Neural cell (in vitro differentiated cells): Measurements from ENCODE around the gene PDE4D. TPM values are rescaled to one million over a fixed set of nuclear protein-coding genes. Genes with fewer than 3 reads are reported as not detected.

Experiments
- H2AFZ ChIP-seq: fragments of 200-600, 300-800 bp; sonication (generic), shearing (Covaris generic); 2 replicates; pipeline ENCODE4 v1.6.0; 2014; ENCODE audit warnings: low read depth, mild to moderate bottlenecking, antibody characterized with exemption, low read length, moderate library complexity
- H3F3A ChIP-seq: fragments of 200-600 bp; shearing (Covaris generic); 2 replicates; pipeline ENCODE4 v1.6.1; 2016; ENCODE audit warnings: mild to moderate bottlenecking, moderate library complexity, mixed read lengths, antibody characterized with exemption, low read length; ENCODE audit not compliant: insufficient read depth, poor library complexity, severe bottlenecking
- H3K27ac ChIP-seq: fragments of 200-600, 300-800 bp; sonication (generic), shearing (Covaris generic); 2 replicates; pipeline ENCODE4 v1.5.1; 2014; ENCODE audit warnings: mild to moderate bottlenecking, low read length, moderate library complexity
- H3K27me3 ChIP-seq: fragments of 300-800, 200-600 bp; sonication (generic), shearing (Covaris generic); 2 replicates; pipeline ENCODE4 v1.6.0; 2014; ENCODE audit warnings: mild to moderate bottlenecking, low read depth, low read length, moderate library complexity; ENCODE audit not compliant: insufficient read depth
- H3K36me3 ChIP-seq: fragments of 300-800, 200-600 bp; sonication (generic), shearing (Covaris generic); 2 replicates; pipeline ENCODE4 v1.5.1; 2014; ENCODE audit warnings: mild to moderate bottlenecking, antibody characterized with exemption, low read length, moderate library complexity; ENCODE audit not compliant: insufficient read depth
- H3K4me2 ChIP-seq: fragments of 300-800, 200-600 bp; sonication (generic), shearing (Covaris generic); 2 replicates; pipeline ENCODE4 v1.6.0; 2014; ENCODE audit warnings: mild to moderate bottlenecking, low read length
- H3K4me3 ChIP-seq: fragments of 300-800, 200-600 bp; sonication (generic), shearing (Covaris generic); 2 replicates; pipeline ENCODE4 v1.5.1; 2014; ENCODE audit warnings: mild to moderate bottlenecking, low read length, moderate library complexity
- H3K79me2 ChIP-seq: fragments of 200-600 bp; shearing (Covaris generic); replicated peaks from 2 replicates; pipeline ENCODE4 v1.6.0; 2014; ENCODE audit warnings: mild to moderate bottlenecking, low read length, moderate library complexity; ENCODE audit not compliant: insufficient read depth
- H3K9ac ChIP-seq: fragments of 300-800, 200-600 bp; sonication (generic), shearing (Covaris generic); 2 replicates; pipeline ENCODE4 v1.6.1; 2016; ENCODE audit warnings: mild to moderate bottlenecking, low read length, mixed read lengths
- H3K9me2 ChIP-seq: fragments of 200-600 bp; shearing (Covaris generic); 2 replicates; pipeline ENCODE4 v1.6.1; 2016; ENCODE audit warnings: mild to moderate bottlenecking, low read length, mixed read lengths; ENCODE audit not compliant: insufficient read depth
- H3K9me3 ChIP-seq: fragments of 200-600, 300-800 bp; sonication (generic), shearing (Covaris generic); 2 replicates; pipeline ENCODE4 v1.6.1; 2016; ENCODE audit warnings: mild to moderate bottlenecking, mixed run types, low read length, moderate library complexity, mixed read lengths
- H4K20me1 ChIP-seq: fragments of 200-600 bp; shearing (Covaris generic); 2 replicates; pipeline ENCODE4 v1.6.1; 2016; ENCODE audit warnings: mild to moderate bottlenecking, mixed run types; ENCODE audit not compliant: insufficient read depth
- CTCF ChIP-seq: fragments of 450-650 bp; IDR thresholded peaks from 2 replicates; pipeline ENCODE4 v1.5.1; 2014; ENCODE audit warnings: antibody characterized with exemption, mild to moderate bottlenecking, moderate library complexity; ENCODE audit not compliant: poor library complexity, severe bottlenecking
- EP300 ChIP-seq: fragments of 450-650 bp; conservative IDR thresholded peaks from 2 replicates; pipeline ENCODE4 v1.6.1; 2014; ENCODE audit warnings: antibody characterized with exemption, mild to moderate bottlenecking, moderate library complexity; ENCODE audit not compliant: poor library complexity, severe bottlenecking
- EZH2 ChIP-seq: fragments of 200-600, 300-800 bp; shearing (Covaris generic), sonication (generic); IDR thresholded peaks from 2 replicates; pipeline ENCODE4 v1.6.1; 2014; ENCODE audit warnings: antibody characterized with exemption, low read length, borderline replicate concordance, mild to moderate bottlenecking; ENCODE audit not compliant: insufficient read depth, poor library complexity, severe bottlenecking
- MXI1 ChIP-seq: fragments of 450-650 bp; conservative IDR thresholded peaks from 2 replicates; pipeline ENCODE4 v1.6.1; 2014; ENCODE audit warnings: antibody characterized with exemption, mild to moderate bottlenecking; ENCODE audit not compliant: poor library complexity, severe bottlenecking
- POLR2AphosphoS5 ChIP-seq: IDR thresholded peaks from 2 replicates; pipeline ENCODE4 v1.6.1; 2012
- RAD21 ChIP-seq: fragments of 450-650 bp; conservative IDR thresholded peaks from 2 replicates; pipeline ENCODE4 v1.6.1; 2014; ENCODE audit warnings: antibody characterized with exemption, mild to moderate bottlenecking, moderate library complexity
- REST ChIP-seq: IDR thresholded peaks from 2 replicates; pipeline ENCODE4 v1.6.1; 2012; ENCODE audit warnings: borderline replicate concordance
- SMC3 ChIP-seq: fragments of 450-650 bp; conservative IDR thresholded peaks from 2 replicates; pipeline ENCODE4 v1.6.1; 2014; ENCODE audit warnings: antibody characterized with exemption, mild to moderate bottlenecking, moderate library complexity; ENCODE audit not compliant: poor library complexity
- TAF1 ChIP-seq: IDR thresholded peaks from 2 replicates; pipeline ENCODE4 v1.6.1; 2012; ENCODE audit warnings: low read depth
- polyA plus RNA-seq: library from polyadenylated mRNA; depleted of rRNA; stranded (reverse); fragments of >200 nt; gene quantifications from 2 replicates; pipeline ENCODE4 v1.2.3, GENCODE V29; 2014

Gene PDE4D
- polyA plus RNA-seq, 1 donor from 2014 or later, result 42.8 TPM

- H3K4me2 ChIP-seq, result no peak overlapping the region
- no peak overlapping the region for H3K4me3 ChIP-seq
- no peaks in the 10 kb centered on the region for H3K9me3 ChIP-seq
- no peaks in the 10 kb centered on the region for H3K27me3 ChIP-seq
- H4K20me1 ChIP-seq, result no peaks in the 10 kb centered on the region
- no peaks in the 10 kb centered on the region for H3K9me2 ChIP-seq
- H2AFZ ChIP-seq, result no peak overlapping the region
- H3K27ac ChIP-seq, result peak overlapping the region; percentile 84
- no peaks in the 10 kb centered on the region for H3K79me2 ChIP-seq
- no peaks in the 10 kb centered on the region for H3F3A ChIP-seq
- TF ChIP-seq CTCF (no peak), SMC3 (no peak), RAD21 (no peak), EZH2 (no peak), MXI1 (no peak), POLR2AphosphoS5 (no peak), EP300 (no peak)
- no peaks in the 10 kb centered on the region for H3K36me3 ChIP-seq
- no peak overlapping the region for H3K9ac ChIP-seq
Measured at GRCh38 chr5:59838989-59839388, 54.5 kb downstream of the PDE4D start.

GRCh38 chr5:59838067-59838466 lies 55.5 kb downstream of the PDE4D start:
- Histone ChIP-seq H3K27ac (no peak overlapping the region), H4K20me1 (no peaks in the 10 kb centered on the region), H3K9ac (no peak overlapping the region), H3K9me3 (no peaks in the 10 kb centered on the region), H3K79me2 (no peaks in the 10 kb centered on the region), H3K9me2 (no peaks in the 10 kb centered on the region), H3K4me2 (no peak overlapping the region), H3K36me3 (no peaks in the 10 kb centered on the region), H3F3A (no peaks in the 10 kb centered on the region), H3K27me3 (no peaks in the 10 kb centered on the region), H2AFZ (no peak overlapping the region), H3K4me3 (no peak overlapping the region)
- TF ChIP-seq EZH2 (no peak), RAD21 (no peak), CTCF (no peak), POLR2AphosphoS5 (no peak), SMC3 (no peak), MXI1 (no peak), TAF1 (no peak), EP300 (no peak), REST (no peak)
